DLD1 (cell line): ENCODE measurements around the gene OSBPL2.

Experiments
- in situ Hi-C: cut with HindIII; loops from 2 replicates; pipeline ENCODE4 v1.10.0; 2017; ENCODE audit warnings: low sequenced_read_pairs

Gene OSBPL2

DNA sequence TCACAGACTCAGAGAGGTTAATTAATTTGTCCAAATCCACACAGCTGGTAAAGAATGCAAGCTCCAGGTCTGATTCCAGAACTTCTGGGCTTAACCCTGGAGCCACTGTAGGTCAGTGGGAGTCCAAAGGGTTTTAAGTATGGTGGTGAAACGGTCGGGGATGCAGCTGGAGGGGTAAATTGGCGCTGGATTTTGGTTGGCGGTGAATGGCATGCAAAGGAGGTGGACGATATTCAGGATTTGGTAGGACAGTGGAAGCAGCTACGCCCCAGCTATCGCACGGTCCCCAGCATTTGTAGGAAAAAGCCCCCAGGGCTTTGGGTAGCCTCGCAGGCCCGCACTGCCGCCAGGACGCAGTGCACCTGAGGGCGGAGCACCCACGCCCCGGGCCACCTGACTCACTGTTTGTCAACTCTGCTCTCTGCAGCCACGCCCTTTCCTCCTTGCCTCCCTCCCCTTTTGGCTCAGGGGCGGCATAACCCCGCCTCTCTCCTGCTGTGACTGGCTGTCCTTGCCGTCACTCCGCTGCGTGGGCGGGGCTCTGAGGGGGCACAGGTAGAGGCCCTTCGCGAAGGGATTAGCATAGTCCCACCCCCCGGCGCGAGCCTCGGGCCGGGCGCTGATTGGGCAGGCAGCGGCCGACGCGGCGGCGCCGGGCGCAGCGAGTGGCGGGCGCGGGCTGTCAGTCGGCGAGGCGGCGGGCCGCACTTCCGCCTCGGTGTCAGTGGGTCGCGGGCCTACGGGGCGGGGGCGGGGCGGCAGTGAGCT lies at the start of gene OSBPL2:
OSBPL2 (plus strand) TSS at position 721 of the 768 bp plus-strand sequence. CDS start 17,664 bp downstream, outside the sequence.
- in situ Hi-C loops: no loop called here

DNA sequence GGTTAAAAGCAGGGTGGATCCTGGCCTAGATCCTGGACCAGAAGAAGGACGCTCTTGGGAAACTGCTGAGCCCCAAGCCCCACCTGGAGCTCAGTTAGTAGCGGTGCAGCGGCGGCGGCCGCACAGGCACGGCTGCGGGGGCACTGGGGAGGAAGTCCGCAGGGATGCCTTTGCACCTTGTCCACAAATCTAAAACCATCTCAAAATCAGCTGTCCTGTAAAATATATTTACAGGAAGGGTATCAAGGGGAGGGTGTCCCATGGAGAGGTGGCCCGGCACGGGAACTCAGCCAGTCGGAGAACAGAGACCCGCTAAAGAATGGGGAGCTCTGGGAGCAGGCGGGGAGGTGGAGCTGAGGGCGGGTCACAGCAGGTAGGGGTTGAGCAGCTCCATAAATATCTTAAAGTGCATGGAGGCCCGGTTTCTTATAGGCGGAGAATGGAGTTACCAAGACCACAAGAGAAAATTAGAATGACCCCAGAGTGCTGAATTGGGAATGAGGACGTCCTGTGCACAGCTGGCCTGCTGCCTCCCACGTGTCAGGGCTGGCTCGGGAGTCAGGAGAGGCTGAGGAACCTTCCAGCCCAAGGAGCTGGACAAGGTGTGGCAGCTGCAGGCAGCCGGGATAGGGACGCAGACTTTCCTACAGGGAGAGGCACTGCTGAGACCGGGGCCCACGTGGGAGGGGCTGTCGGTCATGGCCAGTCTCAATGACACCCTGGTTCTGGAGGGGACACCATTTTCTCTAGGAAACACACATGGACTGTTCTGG lies 47.5 kb upstream of the OSBPL2 start:
- in situ Hi-C loops: no loop called here

DNA sequence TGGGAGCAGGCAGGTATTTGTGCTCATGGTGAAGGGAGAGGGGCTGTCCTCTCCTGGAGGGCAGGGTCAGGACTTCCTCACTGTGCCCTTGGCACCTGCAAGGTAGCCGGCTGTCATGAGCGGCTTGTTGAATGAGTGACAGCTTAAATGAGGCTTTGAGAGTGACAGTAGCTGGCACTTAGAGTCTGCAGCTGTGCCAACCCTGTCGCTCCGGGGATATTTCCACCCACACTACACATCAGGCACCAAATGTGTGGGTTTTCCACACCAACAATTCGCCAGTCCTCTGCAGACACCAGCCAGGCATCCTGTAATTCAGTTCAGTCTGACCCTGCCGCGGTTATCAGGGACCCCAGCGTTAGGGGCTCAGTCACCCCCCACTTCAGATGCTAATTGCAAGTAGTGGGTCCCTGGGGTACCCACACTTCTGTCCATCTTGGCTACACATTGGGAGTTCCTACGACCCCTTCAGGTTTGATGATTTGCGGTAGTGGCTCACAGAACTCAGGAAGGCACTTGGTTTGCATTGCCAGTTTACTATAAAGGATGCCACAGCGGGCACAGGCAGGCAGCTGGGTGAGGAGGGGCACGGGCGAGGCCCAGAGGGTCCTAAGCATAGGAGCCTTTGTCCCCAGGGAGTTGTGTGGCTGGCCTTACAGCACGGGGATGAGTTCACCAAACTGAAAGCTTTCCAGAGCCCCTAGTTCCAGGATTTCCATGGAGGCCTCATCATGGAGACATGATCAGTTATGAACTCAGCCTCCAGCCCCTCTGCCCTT lies 46.4 kb upstream of the OSBPL2 start:
- in situ Hi-C loops: no loop called here

DNA sequence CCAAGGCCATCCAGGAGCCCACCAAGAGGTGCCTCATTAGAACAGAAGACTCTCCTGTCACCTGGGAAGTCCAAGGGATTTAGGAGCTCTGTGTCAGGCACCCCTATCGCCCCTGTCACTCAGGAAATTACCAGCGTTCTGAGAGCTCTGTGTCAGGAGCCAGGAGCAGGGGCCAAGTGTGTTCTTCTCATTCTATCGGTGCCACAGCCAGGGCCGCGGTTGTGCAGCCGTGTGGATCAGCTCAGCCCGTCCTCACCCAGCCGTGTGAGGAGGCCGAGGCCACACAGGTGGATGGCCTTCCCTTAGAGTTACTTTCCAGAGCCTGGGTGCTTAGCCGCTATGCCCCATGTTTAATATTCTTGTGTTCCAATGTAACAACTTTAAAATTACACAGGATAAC lies 45.7 kb upstream of the OSBPL2 start:
- in situ Hi-C loops: no loop called here

DNA sequence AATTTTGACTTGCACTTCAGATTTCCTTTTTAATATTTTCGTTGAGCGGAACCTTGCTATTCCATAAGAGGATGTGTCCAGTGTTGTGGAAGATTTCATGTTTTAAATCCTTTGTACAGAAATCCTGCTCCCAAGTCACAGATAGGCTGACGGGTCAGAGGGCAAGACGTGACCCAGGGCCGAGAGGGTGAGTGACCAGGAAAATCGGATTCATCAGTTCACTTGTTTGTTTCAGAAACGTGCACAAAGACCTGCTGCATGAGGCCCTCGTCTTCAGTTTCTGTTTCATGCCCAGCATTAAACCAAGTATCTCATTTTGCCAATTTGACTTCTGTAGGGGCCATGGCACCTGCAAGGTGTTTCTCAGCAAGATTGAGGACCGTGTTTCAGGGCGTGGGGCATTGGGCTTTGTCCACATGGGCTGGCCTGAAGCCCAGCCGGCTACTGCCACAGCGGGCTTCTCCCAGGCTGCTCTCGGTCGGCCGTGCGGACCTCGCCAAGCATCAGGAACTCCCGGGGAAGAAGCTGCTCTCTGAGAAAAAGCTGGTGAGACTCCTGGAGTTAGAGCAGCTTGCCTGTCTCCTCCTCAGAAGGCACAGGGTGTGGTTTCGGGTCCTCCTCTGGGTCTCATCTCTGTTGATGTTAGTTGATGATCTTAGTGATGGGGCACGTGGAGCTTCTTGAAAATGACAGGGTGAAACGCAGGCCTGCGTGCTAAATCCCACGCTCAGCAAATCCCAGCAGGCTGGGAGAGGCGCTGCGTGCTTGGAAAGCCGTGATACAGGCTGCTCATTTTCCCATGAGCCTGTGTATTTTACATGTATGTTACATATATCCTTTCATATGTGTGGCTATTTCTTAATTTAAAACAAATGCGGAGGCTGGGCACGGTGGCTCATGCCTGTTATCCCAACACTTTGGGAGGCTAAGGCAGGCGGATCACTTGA lies 45.0 kb upstream of the OSBPL2 start:
- in situ Hi-C loops: no loop called here

DNA sequence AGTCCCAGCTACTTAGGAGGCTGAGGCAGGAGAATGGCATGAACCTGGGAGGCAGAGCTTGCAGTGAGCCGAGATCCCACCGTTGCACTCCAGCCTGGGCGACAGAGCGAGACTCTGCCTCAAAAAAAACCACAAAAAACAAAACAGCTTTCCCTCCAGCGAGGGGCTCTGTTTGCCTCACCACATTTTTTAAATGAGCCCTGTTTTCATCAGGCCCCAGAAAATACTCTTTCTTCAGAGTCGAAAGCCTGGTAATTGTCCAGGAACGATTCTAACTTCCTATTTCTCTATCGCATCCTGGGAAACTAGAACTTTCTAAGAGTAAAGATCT lies 43.3 kb upstream of the OSBPL2 start:
- in situ Hi-C loops: no loop called here

DNA sequence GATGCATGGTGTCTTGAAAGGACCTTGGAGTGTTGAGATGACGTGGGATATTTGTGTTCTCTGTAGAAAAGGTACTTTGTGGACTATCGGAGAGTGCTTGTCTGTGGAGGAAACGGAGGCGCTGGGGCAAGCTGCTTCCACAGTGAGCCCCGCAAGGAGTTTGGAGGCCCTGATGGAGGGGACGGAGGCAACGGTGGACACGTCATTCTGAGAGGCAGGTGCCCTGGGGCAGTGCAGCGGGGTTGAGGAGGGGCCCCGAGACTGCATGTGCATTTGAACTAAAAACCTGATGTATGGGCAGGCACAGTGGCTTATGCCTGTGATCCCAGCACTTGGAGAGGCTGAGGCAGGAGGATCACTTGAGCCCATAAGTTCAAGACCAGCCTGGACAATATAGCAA lies 42.6 kb upstream of the OSBPL2 start:
- in situ Hi-C loops: no loop called here

DNA sequence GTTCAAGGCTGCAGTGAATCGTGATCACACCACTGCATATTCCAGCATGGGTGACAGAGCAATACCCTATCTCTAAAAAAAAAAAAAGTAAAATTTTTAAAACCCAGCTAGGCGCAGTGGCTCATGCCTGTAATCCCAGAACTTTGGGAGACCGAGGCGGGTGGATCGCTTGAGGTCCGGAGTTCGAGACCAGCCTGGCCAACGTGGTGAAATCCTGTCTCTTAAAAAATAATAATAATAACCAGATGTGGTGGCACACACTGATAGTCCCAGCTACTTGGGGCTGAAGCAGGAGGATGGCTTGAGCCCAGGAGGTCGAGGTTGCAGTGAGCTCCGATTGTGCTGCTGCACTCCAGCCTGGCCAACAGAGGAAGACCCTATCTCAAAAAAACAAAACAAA lies 42.0 kb upstream of the OSBPL2 start:
- in situ Hi-C loops: no loop called here

DNA sequence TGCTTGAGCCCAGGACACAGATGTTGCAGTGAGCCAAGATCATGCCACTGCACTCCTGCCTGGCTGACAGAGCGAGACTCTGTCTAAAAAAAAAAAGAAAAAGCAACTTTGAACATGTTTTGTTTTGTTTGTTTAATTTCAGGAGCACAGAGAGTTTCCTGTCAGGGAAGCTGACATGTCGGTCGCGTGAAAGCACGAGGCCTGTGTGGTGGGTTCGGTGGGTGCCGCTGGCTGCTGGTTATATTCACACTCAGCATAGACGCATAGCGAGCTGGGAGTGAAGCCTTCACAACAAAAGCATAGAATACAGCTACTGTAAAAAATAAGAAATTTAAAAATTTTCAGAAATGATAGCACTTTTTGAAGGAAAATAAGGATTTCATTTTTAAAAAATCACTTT lies 41.0 kb upstream of the OSBPL2 start:
- in situ Hi-C loops: no loop called here

DNA sequence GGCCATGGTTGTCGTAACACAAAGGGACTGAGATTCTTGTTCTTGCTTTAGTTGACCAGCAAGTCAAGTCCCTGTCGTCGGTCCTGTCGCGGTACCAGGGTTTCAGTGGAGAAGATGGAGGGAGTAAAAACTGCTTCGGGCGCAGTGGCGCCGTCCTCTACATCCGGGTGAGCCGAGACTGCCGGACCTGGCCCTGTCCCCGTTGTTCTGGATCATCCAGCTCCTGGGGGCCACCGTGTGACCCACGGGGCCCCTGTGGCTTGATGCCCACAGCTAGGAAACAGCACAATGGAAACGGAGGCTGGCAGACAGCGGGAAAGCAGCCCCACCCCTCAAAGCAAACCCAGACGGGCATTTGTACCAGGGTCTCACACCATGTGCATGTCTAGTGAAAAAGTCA lies 40.5 kb upstream of the OSBPL2 start:
- in situ Hi-C loops: no loop called here

DNA sequence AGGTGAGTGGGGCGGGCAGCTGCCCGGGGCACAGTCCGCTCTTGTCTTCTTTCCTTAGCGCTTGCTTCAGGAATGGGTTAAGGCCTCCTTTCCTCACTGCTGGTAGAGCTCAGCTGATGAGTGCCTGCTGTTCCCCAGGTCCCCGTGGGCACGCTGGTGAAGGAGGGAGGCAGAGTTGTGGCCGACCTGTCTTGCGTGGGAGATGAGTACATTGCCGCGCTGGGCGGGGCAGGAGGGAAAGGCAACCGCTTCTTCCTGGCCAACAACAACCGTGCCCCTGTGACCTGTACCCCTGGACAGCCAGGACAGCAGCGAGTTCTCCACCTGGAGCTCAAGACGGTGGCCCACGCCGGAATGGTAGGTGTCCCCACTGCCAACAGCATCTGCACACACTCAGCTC lies 39.8 kb upstream of the OSBPL2 start:
- in situ Hi-C loops: no loop called here

DNA sequence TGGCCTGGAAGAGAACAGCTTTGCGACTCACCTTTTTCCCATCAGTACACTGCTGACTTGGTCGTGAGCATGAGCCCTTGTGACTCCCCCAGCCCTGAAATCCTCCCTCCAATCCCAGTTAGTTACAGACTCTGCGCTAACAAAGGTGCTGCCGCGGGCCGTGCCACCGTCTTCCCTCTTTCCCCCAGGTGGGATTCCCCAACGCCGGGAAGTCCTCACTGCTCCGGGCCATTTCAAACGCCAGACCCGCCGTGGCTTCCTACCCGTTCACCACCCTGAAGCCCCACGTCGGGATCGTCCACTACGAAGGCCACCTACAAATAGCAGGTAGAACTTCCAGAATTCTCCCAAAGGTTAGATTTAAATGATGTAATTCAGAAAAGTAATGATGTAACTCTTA lies 39.4 kb upstream of the OSBPL2 start:
- in situ Hi-C loops: no loop called here

DNA sequence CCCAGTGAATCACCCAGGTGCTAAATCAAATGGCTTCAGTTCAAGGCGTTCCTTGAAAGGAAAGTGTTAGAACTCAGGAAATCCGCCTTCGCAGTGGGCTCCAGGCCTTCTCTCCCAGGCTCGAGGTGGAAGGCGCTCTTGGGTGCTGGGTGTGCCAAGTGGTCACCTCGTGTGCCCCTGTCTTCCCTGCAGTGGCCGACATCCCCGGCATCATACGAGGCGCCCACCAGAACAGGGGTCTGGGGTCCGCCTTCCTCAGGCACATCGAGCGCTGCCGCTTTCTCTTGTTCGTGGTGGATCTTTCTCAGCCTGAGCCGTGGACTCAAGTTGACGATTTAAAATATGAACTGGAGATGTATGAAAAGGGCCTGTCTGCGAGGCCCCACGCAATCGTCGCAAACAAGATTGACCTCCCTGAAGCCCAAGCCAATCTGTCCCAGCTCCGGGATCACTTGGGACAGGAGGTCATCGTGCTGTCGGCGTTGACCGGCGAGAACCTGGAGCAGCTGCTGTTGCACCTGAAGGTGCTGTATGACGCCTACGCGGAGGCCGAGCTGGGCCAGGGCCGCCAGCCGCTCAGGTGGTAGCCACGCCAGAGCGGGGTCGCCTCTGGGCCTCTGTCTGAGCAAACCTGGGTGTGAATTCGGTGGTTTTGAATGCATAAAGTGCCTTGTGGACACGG lies 37.7 kb upstream of the OSBPL2 start:
- in situ Hi-C loops: no loop called here

DNA sequence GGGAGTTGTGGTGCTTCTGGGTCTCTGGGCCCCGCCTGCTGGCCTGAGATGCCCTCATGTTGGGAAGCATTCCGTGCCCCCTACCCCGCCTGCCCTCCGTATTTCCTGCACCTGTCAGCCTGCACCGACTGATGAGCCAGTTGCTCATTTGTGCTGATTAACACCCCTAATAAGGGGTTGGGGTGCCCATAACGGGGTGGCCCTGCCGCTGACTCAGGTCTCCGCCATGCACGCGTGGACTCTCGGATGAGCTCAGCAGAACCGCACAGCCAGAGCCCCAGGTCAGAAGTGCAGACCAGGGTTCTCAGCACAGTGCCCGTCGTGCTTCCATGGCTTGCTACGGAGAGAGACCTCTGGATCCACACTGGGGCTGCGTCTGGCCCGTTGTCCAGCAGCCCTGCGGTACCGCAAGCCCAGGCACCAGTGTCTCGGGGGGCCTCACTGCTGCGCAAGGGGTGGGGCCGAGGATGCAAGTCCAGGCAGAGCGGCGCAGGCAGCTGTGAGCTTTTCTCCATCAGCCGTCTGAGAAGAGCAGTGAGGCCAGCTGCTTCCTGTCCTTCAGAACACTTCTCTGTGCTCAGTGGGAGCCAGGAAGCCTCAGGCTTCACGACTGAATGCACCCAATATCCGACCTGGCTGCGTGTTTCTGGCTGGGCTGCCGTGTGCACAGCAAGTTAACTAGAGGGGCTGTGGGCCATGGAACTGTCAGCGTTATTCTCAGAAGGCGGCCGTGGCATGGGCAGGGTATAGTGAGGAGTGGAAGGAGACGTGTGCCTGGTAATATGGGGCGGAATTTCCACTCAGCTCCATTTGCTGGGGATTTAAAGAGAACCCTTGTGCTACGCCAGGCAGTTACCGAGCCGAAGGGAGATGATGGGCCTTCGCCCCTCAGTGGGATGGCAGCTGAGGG lies 36.9 kb upstream of the OSBPL2 start:
- in situ Hi-C loops: no loop called here

DNA sequence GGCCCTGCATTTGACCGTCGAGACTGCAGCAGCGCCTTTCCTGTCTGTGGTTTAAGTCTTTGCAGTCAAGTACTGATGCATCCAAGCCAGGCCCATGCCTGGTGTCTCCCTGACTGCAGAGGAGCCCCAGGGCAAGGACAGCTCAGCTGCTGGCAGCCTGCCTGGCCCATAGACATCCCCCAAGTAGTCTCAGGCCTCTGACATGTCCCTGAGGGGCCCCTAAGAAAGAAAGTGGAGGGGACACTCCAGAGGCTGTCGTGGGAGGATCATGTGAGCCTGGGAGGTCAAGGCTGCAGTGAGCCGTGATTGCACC lies 36.3 kb upstream of the OSBPL2 start:
- in situ Hi-C loops: no loop called here

DNA sequence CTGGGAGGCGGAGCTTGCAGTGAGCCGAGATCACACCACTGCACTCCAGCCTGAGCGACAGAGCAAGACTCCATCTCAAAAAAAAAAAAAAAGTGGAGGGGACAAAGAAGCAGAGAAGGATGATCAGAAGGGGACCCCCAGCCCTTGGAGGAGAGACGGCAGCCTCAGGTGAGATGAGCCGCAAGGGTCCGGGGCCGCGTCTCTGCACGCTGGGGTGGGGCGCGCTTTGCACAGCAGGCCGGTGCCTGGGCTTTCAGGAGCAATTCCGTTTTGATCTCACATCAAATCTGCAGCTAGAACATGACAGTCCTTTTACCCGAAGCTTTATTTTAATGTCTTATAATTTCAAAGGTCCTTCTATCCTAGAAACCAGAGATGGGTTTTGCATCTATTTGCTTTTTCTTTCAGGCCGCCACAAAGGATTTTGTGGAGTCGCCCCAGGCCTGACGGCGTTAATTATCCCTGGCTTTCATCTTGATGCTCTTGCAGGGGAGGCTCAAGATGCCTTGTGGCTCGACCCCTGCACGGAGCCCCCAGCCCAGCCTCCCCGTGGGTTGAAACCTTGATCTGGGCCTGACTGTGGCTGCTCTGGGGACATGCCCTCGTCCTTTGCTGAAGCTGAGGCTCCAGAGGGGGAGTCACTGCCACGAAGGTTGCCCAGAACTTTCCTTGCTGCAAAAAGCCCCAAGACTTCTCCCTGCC lies 35.5 kb upstream of the OSBPL2 start:
- in situ Hi-C loops: no loop called here

DNA sequence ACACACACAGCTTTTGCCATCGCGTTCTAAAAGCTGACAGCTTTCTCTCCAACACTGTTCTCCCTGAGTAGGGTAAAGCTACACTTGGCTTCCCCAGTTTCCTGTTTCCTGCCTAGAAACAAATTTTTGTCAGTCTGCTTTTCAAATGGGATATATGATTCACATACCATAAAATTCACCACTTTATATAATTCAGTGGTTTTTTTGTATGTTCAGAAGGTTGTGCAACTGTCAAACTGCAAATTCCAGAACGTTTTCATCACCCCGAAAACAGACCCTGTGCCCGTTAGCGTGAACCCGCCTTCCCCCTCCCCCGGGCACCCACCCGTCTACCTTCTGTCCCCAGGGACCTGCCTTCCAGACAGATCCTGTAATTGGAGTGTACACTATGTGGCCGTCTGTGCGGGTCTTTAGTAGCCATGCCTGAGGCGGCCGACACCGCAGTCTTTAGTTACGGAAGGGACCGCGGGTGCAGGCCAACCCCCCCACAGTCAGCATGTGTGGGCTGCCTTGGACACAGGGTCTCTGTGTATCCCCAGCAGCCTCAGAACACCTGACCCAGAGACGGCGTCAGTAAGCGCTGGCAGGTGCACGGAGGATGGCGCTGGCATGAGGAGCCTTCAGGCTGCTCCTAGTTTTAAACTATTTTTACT lies 34.8 kb upstream of the OSBPL2 start:
- in situ Hi-C loops: no loop called here
